Brain microvascular endothelial cell (primary cell): ENCODE data around the gene ROR1.

Experiments
- DNase-seq: peaks from one replicate; pipeline ENCODE4 v3.0.0-alpha.2; 2020
- H3K27ac ChIP-seq: fragments of 250-450 bp; sonication (Bioruptor Pico); 2 replicates; pipeline ENCODE4 v1.5.1; 2020; ENCODE audit warnings: mild to moderate bottlenecking, moderate library complexity
- H3K27me3 ChIP-seq: fragments of 250-450 bp; sonication (Bioruptor Pico); replicated peaks from 2 replicates; pipeline ENCODE4 v1.5.1; 2020; ENCODE audit warnings: mild to moderate bottlenecking
- H3K36me3 ChIP-seq: fragments of 250-450 bp; sonication (Bioruptor Pico); replicated peaks from 2 replicates; pipeline ENCODE4 v1.5.1; 2020; ENCODE audit warnings: mild to moderate bottlenecking
- H3K4me3 ChIP-seq: 2 replicates; pipeline ENCODE4 v1.5.1; 2011; ENCODE audit warnings: low read depth, mild to moderate bottlenecking, control low read depth, low read length, moderate library complexity
- in situ Hi-C: cut with HindIII; loops from 2 replicates; pipeline ENCODE4 v1.10.0; 2017; ENCODE audit warnings: low sequenced_read_pairs, low pct_ligation_motif_present
- TF ChIP-seq, protein P1 (sequence below): IDR thresholded peaks from 2 replicates; pipeline ENCODE4 v1.5.1; 2011; ENCODE audit warnings: low read depth, mild to moderate bottlenecking, moderate library complexity, low read length, control low read depth, inconsistent platforms; ENCODE audit errors: missing control alignments

Gene ROR1

DNA sequence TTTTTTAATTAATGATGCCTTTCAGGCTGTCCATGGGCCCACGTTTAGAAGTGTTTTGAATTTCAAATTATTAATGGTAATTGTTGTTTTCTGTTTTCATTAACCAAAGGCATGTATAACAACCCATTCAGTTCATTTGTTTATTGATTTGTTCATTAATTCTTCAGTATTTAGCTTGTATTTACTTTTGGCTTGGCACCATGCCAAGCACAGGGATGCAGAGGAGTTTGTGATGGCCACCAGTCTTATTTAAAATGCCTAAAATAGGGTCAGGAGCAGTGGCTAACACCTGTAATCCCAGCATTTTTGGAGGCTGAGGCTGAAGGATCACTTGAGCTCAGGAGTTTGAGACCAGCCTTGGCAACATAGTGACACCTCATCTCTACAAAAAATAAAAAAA lies 75.3 kb downstream of the ROR1 start:
- Histone ChIP-seq H3K36me3 (no peaks in the 10 kb centered on the region), H3K4me3 (no peak overlapping the region), H3K27ac (no peak overlapping the region), H3K27me3 (no peaks in the 10 kb centered on the region)
- DNase-seq = no peak
- in situ Hi-C loops = no loop called here
- TF ChIP-seq, protein P1, sequence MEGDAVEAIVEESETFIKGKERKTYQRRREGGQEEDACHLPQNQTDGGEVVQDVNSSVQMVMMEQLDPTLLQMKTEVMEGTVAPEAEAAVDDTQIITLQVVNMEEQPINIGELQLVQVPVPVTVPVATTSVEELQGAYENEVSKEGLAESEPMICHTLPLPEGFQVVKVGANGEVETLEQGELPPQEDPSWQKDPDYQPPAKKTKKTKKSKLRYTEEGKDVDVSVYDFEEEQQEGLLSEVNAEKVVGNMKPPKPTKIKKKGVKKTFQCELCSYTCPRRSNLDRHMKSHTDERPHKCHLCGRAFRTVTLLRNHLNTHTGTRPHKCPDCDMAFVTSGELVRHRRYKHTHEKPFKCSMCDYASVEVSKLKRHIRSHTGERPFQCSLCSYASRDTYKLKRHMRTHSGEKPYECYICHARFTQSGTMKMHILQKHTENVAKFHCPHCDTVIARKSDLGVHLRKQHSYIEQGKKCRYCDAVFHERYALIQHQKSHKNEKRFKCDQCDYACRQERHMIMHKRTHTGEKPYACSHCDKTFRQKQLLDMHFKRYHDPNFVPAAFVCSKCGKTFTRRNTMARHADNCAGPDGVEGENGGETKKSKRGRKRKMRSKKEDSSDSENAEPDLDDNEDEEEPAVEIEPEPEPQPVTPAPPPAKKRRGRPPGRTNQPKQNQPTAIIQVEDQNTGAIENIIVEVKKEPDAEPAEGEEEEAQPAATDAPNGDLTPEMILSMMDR = no peak

DNA sequence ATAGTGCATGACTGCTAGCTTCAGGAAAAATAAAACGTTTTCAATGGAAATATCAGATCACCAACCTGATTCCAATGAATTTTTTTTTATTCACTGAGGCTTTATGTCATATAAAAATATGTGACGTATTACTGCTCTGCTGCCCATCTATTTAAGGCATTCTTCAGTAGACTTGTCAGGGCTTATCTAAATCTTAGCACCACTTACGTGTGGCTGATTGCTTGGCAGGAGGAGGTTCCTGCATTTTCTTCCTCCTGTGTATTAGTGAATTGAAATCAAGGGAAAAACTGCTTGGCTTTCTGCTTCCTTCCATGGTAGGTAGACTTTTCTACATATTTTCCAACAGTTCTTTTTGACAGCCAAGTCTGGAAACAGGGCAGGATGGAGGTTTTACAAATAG lies 80.3 kb downstream of the ROR1 start:
- Histone ChIP-seq H3K4me3 (no peak overlapping the region), H3K27ac (no peak overlapping the region), H3K27me3 (no peaks in the 10 kb centered on the region), H3K36me3 (no peaks in the 10 kb centered on the region)
- no peak for DNase-seq
- in situ Hi-C loops = no loop called here
- TF ChIP-seq, protein P1 = no peak

DNA sequence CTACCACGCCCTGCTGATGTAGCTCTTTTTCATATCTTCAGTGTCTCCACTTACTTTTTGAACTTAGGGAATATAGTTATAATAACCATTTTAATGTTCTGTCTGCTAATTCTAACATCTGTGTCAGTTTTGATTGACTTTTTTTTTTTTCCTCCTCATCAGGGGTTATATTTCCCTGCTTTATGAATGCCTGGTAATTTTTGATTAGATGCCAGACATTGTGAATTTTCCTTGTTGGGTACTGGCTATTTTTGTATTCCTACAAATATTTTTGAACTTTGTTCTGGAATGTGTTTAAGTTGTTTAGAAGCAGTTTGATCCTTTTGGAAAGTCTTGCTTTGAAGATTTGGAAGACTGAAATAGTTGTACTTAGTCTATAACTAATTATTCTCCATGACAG lies 82.1 kb downstream of the ROR1 start:
- TF ChIP-seq, protein P1 = no peak
- in situ Hi-C loops = no loop called here

DNA sequence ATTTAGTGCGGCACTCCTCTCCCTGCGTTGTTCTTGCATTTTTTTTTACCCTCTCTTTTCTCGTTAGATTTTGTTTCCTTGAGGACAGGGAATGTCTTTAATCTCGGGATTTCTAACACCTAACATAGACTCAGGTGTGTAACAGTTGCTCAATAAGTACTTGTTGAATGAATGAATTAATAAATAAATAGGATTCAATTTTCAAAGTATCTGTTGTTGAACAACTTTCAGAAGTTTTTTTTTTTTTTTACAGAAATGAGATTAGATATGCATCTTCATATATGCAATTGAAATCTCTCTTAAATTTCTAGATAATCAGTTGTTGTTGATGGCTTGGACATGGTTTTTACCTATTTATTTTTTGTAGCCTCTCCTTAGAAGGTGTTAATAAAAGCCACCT lies 83.1 kb downstream of the ROR1 start:
- TF ChIP-seq, protein P1 = no peak
- no peaks in the 10 kb centered on the region for H3K27me3 ChIP-seq
- in situ Hi-C loops = no loop called here
- DNase-seq = no peak
- no peaks in the 10 kb centered on the region for H3K36me3 ChIP-seq
- H3K4me3 ChIP-seq = no peak overlapping the region
- H3K27ac ChIP-seq = no peak overlapping the region

More for the DNA sequence above, 82.1 kb downstream of the ROR1 start:
- no peak for DNase-seq
- H3K4me3 ChIP-seq = no peak overlapping the region
- no peaks in the 10 kb centered on the region for H3K27me3 ChIP-seq
- H3K36me3 ChIP-seq = no peaks in the 10 kb centered on the region
- H3K27ac ChIP-seq = no peak overlapping the region

DNA sequence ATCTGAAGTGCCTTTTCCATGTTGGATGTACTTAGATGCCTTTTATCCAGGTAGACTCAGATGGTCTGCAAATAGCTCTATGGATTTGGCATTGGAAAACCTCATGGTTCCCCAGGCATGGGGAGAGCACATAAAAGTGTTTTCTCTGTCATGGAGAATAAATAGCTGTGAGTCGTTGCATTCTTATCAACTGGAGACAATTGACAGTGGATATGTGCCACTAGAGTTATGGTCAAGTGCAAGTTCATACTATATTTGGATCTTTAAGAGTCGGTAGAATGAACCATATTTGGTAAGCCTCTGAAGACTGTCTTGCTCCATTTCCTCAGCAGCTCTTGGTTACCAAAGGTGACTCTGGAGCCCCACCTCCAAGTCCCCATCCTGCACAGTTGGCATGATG lies 83.7 kb downstream of the ROR1 start:
- H3K27me3 ChIP-seq = no peaks in the 10 kb centered on the region
- DNase-seq = no peak
- no peak overlapping the region for H3K27ac ChIP-seq
- in situ Hi-C loops = no loop called here
- no peak overlapping the region for H3K4me3 ChIP-seq
- H3K36me3 ChIP-seq = no peaks in the 10 kb centered on the region
- TF ChIP-seq, protein P1 = no peak

DNA sequence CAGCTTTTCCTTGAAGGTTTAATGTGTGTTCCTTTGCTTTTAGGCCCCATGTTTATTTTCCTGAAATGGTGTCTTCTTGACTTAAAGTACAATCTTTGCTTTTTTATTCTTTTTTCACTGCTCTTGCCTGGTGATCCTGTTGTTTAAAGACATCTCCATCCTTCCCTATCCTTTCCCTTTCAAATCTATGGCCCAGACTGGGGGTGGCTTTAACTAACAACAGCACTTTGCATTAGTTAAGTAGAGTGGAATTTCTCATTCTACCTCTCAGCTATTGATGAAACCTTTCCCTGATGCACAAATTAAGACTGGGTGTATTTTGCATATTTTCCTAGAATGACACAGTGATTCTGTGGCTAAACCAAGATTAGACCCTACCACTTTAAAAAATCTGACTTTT lies 84.3 kb downstream of the ROR1 start:
- in situ Hi-C loops = no loop called here
- Histone ChIP-seq H3K27me3 (no peaks in the 10 kb centered on the region), H3K36me3 (no peaks in the 10 kb centered on the region), H3K4me3 (no peak overlapping the region), H3K27ac (no peak overlapping the region)
- TF ChIP-seq, protein P1 = no peak
- no peak for DNase-seq
